WTC11 (cell line): ENCODE measurements around the gene RPS6KA5. TPM values are rescaled to one million over a fixed set of nuclear protein-coding genes. Genes with fewer than 3 reads are reported as not detected.

Source experiments
- ATAC-seq: fragments of 200-7000 bp; cut with Tn5 transposase; 2 replicates; pipeline ENCODE4 v1.10.0; 2021; ENCODE audit warnings: mild to moderate bottlenecking, moderate library complexity
- CTCF ChIA-PET: fragments of 300-600 bp; sonication (Branson Sonifier 250); formaldehyde crosslinking; loops from one replicate; lab custom pipeline; 2021; ENCODE audit warnings: antibody characterized with exemption; lab: Charles Lee
- POLR2A ChIA-PET: fragments of 350-600 bp; sonication (Branson Sonifier 250); formaldehyde crosslinking; loops from one replicate; lab custom pipeline; 2021; ENCODE audit warnings: antibody characterized with exemption; lab: Charles Lee
- DNase-seq: peaks from one replicate; pipeline ENCODE4 v3.0.0; 2021; ENCODE audit warnings: low spot score
- H3K27ac Mint-ChIP-seq: 2 replicates; pipeline ENCODE4 v1.8.0; 2021; ENCODE audit warnings: mixed read lengths
- H3K27me3 Mint-ChIP-seq: 2 replicates; pipeline ENCODE4 v1.8.0; 2021; ENCODE audit warnings: low read depth, mild to moderate bottlenecking, moderate library complexity, mixed read lengths
- H3K36me3 Mint-ChIP-seq: 2 replicates; pipeline ENCODE4 v1.8.0; 2021; ENCODE audit warnings: mixed read lengths
- H3K4me1 Mint-ChIP-seq: 2 replicates; pipeline ENCODE4 v1.8.0; 2022; ENCODE audit warnings: mixed read lengths
- H3K4me3 Mint-ChIP-seq: 2 replicates; pipeline ENCODE4 v1.8.0; 2021; ENCODE audit warnings: mild to moderate bottlenecking, moderate library complexity, mixed read lengths
- H3K9me3 Mint-ChIP-seq: 2 replicates; pipeline ENCODE4 v1.8.0; 2021; ENCODE audit warnings: mixed read lengths
- ATF1 ChIP-seq: sonication (generic); formaldehyde crosslinking; IDR thresholded peaks from 2 replicates; pipeline ENCODE4 v1.8.1; 2023; ENCODE audit warnings: mild to moderate bottlenecking, moderate library complexity, missing genetic modification reagents
- CBFB ChIP-seq: sonication (generic); formaldehyde crosslinking; IDR thresholded peaks from 2 replicates; pipeline ENCODE4 v1.8.1; 2022; ENCODE audit warnings: mild to moderate bottlenecking, low read depth, missing genetic modification reagents
- ELF4 ChIP-seq: sonication (generic); formaldehyde crosslinking; IDR thresholded peaks from 2 replicates; pipeline ENCODE4 v1.8.1; 2022; ENCODE audit warnings: low read depth, mild to moderate bottlenecking, moderate library complexity, missing genetic modification reagents
- FOXJ3 ChIP-seq: sonication (generic); formaldehyde crosslinking; IDR thresholded peaks from 2 replicates; pipeline ENCODE4 v1.9.0; 2021; ENCODE audit warnings: missing genetic modification reagents, mild to moderate bottlenecking, borderline replicate concordance
- GABPB1 ChIP-seq: sonication (generic); formaldehyde crosslinking; IDR thresholded peaks from 2 replicates; pipeline ENCODE4 v1.8.1; 2023; ENCODE audit warnings: mild to moderate bottlenecking, missing genetic modification reagents
- HMGXB4 ChIP-seq: sonication (generic); formaldehyde crosslinking; IDR thresholded peaks from 2 replicates; pipeline ENCODE4 v1.8.1; 2023; ENCODE audit warnings: mild to moderate bottlenecking, moderate library complexity, missing genetic modification reagents
- PRRX2 ChIP-seq: fragments of 250-450 bp; sonication (Bioruptor Pico); IDR thresholded peaks from 2 replicates; pipeline ENCODE4 v1.8.0; 2021; ENCODE audit warnings: mild to moderate bottlenecking
- USF2 ChIP-seq: sonication (generic); formaldehyde crosslinking; IDR thresholded peaks from 2 replicates; pipeline ENCODE4 v1.8.1; 2023; ENCODE audit warnings: mild to moderate bottlenecking, missing genetic modification reagents, moderate library complexity
- ZNF396 ChIP-seq: fragments of 250-450 bp; sonication (Bioruptor Pico); IDR thresholded peaks from 2 replicates; pipeline ENCODE4 v1.8.0; 2021; ENCODE audit warnings: mild to moderate bottlenecking, moderate library complexity, borderline replicate concordance
- ZSCAN18 ChIP-seq: fragments of 250-450 bp; sonication (Bioruptor Pico); IDR thresholded peaks from 2 replicates; pipeline ENCODE4 v2.1.2; 2022; ENCODE audit warnings: mild to moderate bottlenecking, moderate library complexity
- total RNA-seq: library from RNA; stranded (reverse); gene quantifications from 3 replicates; pipeline ENCODE4 v1.2.3, GENCODE V29; 2021
- TF ChIP-seq, protein P1 (sequence below): sonication (generic); formaldehyde crosslinking; IDR thresholded peaks from 2 replicates; pipeline ENCODE4 v1.8.0; 2023; ENCODE audit warnings: mild to moderate bottlenecking, missing genetic modification reagents
- TF ChIP-seq, protein P2 (sequence below): sonication (generic); formaldehyde crosslinking; IDR thresholded peaks from 2 replicates; pipeline ENCODE4 v1.8.1; 2022; ENCODE audit warnings: low read depth, mild to moderate bottlenecking, moderate library complexity, missing genetic modification reagents, borderline replicate concordance
- TF ChIP-seq, protein P3 (sequence below): sonication (generic); formaldehyde crosslinking; IDR thresholded peaks from 2 replicates; pipeline ENCODE4 v1.8.1; 2022; ENCODE audit warnings: low read depth, missing genetic modification reagents, borderline replicate concordance
- TF ChIP-seq, protein P4 (sequence below): sonication (generic); formaldehyde crosslinking; IDR thresholded peaks from 2 replicates; pipeline ENCODE4 v1.8.1; 2022; ENCODE audit warnings: mild to moderate bottlenecking, moderate library complexity, missing genetic modification reagents
- TF ChIP-seq, protein P5 (sequence below): sonication (generic); formaldehyde crosslinking; IDR thresholded peaks from 2 replicates; pipeline ENCODE4 v1.8.1; 2023; ENCODE audit warnings: mild to moderate bottlenecking, missing genetic modification reagents, borderline replicate concordance

RPS6KA5 gene
- total RNA-seq, 1 experiment from 2014 or later: 5.2 TPM

DNA sequence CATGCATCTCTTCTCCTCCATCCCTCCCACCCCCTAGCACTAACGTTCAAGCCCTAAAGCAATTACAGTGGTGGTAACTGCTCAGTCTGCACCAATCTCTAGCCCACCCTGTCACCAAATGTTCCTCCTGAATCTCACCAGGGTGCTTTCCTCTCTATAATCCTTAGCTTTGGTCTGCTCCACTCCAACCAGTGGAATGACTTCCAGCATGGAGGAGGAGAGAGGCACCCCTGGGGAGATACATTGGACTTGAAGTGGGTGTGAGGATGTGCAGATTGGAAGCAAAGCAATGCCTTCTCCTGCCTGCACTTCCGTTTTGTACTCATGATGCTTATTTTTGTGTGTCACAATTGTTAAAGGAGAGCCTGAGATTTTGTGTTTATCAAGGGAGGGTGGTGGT lies 24.1 kb upstream of the RPS6KA5 start:
- Mint-ChIP-seq H3K9me3 (no peaks in the 10 kb centered on the region), H3K36me3 (no peaks in the 10 kb centered on the region), H3K27ac (no peak overlapping the region), H3K4me3 (no peak overlapping the region), H3K27me3 (no peaks in the 10 kb centered on the region), H3K4me1 (no peaks in the 10 kb centered on the region)
- no peak for ATAC-seq
- ChIA-PET POLR2A (no interaction called here), CTCF (no interaction called here)
- no peak for DNase-seq
- no peak for TF ChIP-seq USF2 (CRISPR knock-in tag)
- TF ChIP-seq, protein P1, sequence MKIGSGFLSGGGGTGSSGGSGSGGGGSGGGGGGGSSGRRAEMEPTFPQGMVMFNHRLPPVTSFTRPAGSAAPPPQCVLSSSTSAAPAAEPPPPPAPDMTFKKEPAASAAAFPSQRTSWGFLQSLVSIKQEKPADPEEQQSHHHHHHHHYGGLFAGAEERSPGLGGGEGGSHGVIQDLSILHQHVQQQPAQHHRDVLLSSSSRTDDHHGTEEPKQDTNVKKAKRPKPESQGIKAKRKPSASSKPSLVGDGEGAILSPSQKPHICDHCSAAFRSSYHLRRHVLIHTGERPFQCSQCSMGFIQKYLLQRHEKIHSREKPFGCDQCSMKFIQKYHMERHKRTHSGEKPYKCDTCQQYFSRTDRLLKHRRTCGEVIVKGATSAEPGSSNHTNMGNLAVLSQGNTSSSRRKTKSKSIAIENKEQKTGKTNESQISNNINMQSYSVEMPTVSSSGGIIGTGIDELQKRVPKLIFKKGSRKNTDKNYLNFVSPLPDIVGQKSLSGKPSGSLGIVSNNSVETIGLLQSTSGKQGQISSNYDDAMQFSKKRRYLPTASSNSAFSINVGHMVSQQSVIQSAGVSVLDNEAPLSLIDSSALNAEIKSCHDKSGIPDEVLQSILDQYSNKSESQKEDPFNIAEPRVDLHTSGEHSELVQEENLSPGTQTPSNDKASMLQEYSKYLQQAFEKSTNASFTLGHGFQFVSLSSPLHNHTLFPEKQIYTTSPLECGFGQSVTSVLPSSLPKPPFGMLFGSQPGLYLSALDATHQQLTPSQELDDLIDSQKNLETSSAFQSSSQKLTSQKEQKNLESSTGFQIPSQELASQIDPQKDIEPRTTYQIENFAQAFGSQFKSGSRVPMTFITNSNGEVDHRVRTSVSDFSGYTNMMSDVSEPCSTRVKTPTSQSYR (CRISPR knock-in tag): no peak
- no peak for TF ChIP-seq ELF4 (CRISPR knock-in tag)
- TF ChIP-seq ZSCAN18 (CRISPR knock-in tag): no peak
- no peak for TF ChIP-seq FOXJ3 (CRISPR knock-in tag)
- TF ChIP-seq, protein P2, sequence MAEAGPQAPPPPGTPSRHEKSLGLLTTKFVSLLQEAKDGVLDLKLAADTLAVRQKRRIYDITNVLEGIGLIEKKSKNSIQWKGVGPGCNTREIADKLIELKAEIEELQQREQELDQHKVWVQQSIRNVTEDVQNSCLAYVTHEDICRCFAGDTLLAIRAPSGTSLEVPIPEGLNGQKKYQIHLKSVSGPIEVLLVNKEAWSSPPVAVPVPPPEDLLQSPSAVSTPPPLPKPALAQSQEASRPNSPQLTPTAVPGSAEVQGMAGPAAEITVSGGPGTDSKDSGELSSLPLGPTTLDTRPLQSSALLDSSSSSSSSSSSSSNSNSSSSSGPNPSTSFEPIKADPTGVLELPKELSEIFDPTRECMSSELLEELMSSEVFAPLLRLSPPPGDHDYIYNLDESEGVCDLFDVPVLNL (CRISPR knock-in tag): no peak
- TF ChIP-seq, protein P3, sequence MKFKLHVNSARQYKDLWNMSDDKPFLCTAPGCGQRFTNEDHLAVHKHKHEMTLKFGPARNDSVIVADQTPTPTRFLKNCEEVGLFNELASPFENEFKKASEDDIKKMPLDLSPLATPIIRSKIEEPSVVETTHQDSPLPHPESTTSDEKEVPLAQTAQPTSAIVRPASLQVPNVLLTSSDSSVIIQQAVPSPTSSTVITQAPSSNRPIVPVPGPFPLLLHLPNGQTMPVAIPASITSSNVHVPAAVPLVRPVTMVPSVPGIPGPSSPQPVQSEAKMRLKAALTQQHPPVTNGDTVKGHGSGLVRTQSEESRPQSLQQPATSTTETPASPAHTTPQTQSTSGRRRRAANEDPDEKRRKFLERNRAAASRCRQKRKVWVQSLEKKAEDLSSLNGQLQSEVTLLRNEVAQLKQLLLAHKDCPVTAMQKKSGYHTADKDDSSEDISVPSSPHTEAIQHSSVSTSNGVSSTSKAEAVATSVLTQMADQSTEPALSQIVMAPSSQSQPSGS (CRISPR knock-in tag): no peak
- TF ChIP-seq ZNF396 (CRISPR knock-in tag): no peak
- no peak for TF ChIP-seq ATF1 (CRISPR knock-in tag)
- TF ChIP-seq PRRX2: no peak
- TF ChIP-seq CBFB (CRISPR knock-in tag): no peak
- no peak for TF ChIP-seq GABPB1 (CRISPR knock-in tag)
- no peak for TF ChIP-seq HMGXB4 (CRISPR knock-in tag)
- TF ChIP-seq, protein P4, sequence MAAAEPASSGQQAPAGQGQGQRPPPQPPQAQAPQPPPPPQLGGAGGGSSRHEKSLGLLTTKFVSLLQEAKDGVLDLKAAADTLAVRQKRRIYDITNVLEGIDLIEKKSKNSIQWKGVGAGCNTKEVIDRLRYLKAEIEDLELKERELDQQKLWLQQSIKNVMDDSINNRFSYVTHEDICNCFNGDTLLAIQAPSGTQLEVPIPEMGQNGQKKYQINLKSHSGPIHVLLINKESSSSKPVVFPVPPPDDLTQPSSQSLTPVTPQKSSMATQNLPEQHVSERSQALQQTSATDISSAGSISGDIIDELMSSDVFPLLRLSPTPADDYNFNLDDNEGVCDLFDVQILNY (CRISPR knock-in tag): no peak
- TF ChIP-seq, protein P5, sequence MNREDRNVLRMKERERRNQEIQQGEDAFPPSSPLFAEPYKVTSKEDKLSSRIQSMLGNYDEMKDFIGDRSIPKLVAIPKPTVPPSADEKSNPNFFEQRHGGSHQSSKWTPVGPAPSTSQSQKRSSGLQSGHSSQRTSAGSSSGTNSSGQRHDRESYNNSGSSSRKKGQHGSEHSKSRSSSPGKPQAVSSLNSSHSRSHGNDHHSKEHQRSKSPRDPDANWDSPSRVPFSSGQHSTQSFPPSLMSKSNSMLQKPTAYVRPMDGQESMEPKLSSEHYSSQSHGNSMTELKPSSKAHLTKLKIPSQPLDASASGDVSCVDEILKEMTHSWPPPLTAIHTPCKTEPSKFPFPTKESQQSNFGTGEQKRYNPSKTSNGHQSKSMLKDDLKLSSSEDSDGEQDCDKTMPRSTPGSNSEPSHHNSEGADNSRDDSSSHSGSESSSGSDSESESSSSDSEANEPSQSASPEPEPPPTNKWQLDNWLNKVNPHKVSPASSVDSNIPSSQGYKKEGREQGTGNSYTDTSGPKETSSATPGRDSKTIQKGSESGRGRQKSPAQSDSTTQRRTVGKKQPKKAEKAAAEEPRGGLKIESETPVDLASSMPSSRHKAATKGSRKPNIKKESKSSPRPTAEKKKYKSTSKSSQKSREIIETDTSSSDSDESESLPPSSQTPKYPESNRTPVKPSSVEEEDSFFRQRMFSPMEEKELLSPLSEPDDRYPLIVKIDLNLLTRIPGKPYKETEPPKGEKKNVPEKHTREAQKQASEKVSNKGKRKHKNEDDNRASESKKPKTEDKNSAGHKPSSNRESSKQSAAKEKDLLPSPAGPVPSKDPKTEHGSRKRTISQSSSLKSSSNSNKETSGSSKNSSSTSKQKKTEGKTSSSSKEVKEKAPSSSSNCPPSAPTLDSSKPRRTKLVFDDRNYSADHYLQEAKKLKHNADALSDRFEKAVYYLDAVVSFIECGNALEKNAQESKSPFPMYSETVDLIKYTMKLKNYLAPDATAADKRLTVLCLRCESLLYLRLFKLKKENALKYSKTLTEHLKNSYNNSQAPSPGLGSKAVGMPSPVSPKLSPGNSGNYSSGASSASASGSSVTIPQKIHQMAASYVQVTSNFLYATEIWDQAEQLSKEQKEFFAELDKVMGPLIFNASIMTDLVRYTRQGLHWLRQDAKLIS (CRISPR knock-in tag): no peak
